ENCODE results near the gene ITGB5.

DNA sequence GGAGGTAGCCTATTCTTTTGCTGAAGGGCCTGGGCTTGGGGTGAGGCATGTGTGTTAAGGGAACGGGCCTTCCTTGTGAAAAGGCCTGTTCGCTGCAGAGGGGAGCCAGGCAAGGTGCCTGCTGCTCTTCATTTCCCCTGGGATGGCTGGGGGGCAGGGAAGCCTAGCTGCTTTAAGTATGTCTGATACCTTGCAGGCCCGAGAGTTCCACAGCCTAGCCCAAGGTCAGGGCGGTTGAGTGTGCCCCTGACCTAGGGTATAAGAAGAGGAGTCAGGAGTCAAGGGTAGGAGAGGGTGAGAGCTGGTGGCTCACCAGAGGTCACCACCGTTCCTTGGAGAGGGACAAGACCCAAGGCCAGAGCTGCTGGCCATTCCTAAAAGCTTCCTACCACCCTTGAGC lies 110.3 kb downstream of the ITGB5 start:
- TF ChIP-seq ZNF274 (IDR thresholded peaks at IDR 0.05; ENCODE audit: low read depth, low read length) (no peak), POLR2A (IDR thresholded peaks at IDR 0.05; ENCODE audit: borderline replicate concordance, extremely low read depth, insufficient read depth, insufficient read length) (no peak), EGR1 (IDR thresholded peaks at IDR 0.05; ENCODE audit: low read depth) (no peak), YY1 (IDR thresholded peaks at IDR 0.05; ENCODE audit: extremely low read depth, insufficient replicate concordance, low read depth, low read length) (no peak), POLR2AphosphoS5 (IDR thresholded peaks at IDR 0.05; ENCODE audit: low read depth, low read length) (no peak), EZH2 (IDR thresholded peaks at IDR 0.05) (no peak), FOSL1 (IDR thresholded peaks at IDR 0.05; ENCODE audit: low read depth) (no peak), EZH2phosphoT487 (IDR thresholded peaks at IDR 0.05; ENCODE audit: borderline replicate concordance) (no peak)
- TF ChIP-seq, protein P1, sequence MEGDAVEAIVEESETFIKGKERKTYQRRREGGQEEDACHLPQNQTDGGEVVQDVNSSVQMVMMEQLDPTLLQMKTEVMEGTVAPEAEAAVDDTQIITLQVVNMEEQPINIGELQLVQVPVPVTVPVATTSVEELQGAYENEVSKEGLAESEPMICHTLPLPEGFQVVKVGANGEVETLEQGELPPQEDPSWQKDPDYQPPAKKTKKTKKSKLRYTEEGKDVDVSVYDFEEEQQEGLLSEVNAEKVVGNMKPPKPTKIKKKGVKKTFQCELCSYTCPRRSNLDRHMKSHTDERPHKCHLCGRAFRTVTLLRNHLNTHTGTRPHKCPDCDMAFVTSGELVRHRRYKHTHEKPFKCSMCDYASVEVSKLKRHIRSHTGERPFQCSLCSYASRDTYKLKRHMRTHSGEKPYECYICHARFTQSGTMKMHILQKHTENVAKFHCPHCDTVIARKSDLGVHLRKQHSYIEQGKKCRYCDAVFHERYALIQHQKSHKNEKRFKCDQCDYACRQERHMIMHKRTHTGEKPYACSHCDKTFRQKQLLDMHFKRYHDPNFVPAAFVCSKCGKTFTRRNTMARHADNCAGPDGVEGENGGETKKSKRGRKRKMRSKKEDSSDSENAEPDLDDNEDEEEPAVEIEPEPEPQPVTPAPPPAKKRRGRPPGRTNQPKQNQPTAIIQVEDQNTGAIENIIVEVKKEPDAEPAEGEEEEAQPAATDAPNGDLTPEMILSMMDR (IDR thresholded peaks at IDR 0.05 in 2 of 3, conservative IDR thresholded peaks at IDR 0.05 in 1 of 3; ENCODE audit: borderline replicate concordance in 1 of 3, insufficient read depth in 1 of 3, low read depth in 2 of 3, low read length in 2 of 3), result no peak
- TF ChIP-seq, protein P2, sequence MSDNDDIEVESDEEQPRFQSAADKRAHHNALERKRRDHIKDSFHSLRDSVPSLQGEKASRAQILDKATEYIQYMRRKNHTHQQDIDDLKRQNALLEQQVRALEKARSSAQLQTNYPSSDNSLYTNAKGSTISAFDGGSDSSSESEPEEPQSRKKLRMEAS (IDR thresholded peaks at IDR 0.05), result no peak
- TF ChIP-seq, protein P3, sequence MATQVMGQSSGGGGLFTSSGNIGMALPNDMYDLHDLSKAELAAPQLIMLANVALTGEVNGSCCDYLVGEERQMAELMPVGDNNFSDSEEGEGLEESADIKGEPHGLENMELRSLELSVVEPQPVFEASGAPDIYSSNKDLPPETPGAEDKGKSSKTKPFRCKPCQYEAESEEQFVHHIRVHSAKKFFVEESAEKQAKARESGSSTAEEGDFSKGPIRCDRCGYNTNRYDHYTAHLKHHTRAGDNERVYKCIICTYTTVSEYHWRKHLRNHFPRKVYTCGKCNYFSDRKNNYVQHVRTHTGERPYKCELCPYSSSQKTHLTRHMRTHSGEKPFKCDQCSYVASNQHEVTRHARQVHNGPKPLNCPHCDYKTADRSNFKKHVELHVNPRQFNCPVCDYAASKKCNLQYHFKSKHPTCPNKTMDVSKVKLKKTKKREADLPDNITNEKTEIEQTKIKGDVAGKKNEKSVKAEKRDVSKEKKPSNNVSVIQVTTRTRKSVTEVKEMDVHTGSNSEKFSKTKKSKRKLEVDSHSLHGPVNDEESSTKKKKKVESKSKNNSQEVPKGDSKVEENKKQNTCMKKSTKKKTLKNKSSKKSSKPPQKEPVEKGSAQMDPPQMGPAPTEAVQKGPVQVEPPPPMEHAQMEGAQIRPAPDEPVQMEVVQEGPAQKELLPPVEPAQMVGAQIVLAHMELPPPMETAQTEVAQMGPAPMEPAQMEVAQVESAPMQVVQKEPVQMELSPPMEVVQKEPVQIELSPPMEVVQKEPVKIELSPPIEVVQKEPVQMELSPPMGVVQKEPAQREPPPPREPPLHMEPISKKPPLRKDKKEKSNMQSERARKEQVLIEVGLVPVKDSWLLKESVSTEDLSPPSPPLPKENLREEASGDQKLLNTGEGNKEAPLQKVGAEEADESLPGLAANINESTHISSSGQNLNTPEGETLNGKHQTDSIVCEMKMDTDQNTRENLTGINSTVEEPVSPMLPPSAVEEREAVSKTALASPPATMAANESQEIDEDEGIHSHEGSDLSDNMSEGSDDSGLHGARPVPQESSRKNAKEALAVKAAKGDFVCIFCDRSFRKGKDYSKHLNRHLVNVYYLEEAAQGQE (IDR thresholded peaks at IDR 0.05; ENCODE audit: low read depth), result no peak
- TF ChIP-seq, protein P4, sequence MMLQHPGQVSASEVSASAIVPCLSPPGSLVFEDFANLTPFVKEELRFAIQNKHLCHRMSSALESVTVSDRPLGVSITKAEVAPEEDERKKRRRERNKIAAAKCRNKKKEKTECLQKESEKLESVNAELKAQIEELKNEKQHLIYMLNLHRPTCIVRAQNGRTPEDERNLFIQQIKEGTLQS (IDR thresholded peaks at IDR 0.05), result no peak
